Stimulated activated CD8-positive, alpha-beta memory T cell treated with anti-CD3 and anti-CD28 coated beads, Interleukin-4, amount 100 ng/mL, for 1 hour (primary cell): ENCODE data around the gene CREBZF.
"Not testable (repeated sequence)": the region's sequence is repeated elsewhere in the genome, so short reads cannot be mapped to it uniquely, and the experiment has no call there.

Experiments used
- DNase-seq, 2 donors: peaks; one replicate each; pipeline ENCODE4 v3.0.0-alpha.2; 2020; ENCODE audit warnings: low read depth in 2 of 2, low spot score in 1 of 2

The CREBZF gene

DNA sequence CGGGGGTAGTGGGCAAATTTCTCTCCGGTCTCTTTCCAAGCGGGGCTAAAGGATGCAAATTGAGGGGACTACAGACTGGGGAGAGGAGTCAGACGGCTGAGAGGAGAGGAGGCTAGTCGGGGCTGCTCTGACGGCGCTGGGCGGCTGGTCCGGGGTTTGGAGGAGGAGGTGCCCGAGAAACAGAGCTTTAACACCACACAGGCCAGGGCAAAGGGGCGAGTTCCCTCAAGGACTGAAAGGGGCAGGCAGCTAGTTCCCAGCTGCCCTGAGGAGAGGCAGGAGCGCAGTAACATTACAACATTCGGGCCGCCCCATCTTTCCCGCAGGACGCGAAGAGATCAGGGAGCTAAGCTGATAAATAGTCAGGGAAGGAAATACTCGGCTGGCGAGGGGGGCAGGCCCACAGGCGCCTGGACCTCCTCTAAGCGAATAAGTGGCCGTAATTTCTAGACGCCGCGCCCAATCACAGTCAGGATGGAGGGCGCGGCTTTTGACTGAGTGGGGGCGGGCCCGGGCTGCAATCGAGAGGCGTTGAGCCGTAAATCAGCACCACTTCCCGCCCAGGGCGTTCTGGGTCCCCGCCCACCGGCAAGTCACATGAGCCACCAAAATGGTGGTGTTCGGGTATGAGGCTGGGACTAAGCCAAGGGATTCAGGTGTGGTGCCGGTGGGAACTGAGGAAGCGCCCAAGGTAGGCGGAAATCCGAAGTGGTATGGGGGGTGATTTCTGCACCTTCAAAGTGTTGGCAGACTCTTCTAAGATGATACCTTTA lies 36.7 kb downstream of the CREBZF start, which contains the start of gene TMEM126B:
Gene TMEM126B (plus strand): TSS at position 596 of the 773 bp plus-strand sequence. CDS start 15 bp downstream, at position 611.
- DNase-seq: peak; percentile 83 to 93

GRCh38 chr11:85627332-85627997 lies 37.5 kb downstream of the CREBZF start, which contains the start of gene DLG2:
TSS of gene DLG2 (minus strand) at chr11:85627344.
- DNase-seq: no peak

- no peak for DNase-seq
These were observed 38.4 kb downstream of the CREBZF start for GRCh38 chr11:85626496-85626895.

- no peak for DNase-seq
These were observed 44.7 kb downstream of the CREBZF start for GRCh38 chr11:85620256-85620655.

DNA sequence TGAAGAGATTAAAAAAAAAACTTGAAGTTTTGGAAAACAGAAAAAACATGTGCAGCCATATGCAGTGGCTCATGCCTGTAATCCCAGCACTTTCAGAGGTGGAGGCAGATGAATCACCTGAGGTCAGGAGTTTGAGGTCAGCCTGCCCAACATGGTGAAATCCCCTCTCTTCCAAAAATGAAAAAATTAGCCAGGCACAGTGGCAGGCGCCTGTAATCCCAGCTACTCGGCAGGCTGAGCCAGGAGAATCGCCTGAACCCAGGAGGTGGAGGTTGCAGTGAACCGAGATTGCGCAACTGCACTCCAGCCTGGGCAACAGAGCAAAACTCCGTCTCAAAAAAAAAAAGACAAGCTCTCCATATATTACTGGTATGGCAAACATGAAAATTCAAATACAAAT lies 45.4 kb downstream of the CREBZF start:
- DNase-seq: no peak

DNA sequence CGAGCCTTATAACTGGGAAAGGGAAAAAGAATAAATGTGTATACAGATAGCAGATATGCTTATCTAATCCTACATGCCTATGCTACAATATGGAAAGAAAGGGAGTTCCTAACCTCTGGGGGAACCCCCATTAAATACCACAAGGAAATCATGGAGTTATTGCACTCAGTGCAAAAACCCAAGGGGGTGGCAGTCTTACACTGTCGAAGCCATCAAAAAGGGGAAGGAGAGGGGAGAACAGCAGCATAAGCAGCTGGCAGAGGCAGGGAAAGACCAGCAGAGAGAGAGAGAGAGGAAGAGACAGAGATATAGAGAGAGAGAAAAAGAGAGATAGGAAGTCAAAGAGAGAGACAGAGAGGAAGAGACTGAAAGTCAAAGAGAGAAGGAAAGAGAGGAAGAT lies 53.3 kb downstream of the CREBZF start:
- DNase-seq: not testable (repeated sequence)
